ENCODE data around the gene COL9A3.

Gene COL9A3

DNA sequence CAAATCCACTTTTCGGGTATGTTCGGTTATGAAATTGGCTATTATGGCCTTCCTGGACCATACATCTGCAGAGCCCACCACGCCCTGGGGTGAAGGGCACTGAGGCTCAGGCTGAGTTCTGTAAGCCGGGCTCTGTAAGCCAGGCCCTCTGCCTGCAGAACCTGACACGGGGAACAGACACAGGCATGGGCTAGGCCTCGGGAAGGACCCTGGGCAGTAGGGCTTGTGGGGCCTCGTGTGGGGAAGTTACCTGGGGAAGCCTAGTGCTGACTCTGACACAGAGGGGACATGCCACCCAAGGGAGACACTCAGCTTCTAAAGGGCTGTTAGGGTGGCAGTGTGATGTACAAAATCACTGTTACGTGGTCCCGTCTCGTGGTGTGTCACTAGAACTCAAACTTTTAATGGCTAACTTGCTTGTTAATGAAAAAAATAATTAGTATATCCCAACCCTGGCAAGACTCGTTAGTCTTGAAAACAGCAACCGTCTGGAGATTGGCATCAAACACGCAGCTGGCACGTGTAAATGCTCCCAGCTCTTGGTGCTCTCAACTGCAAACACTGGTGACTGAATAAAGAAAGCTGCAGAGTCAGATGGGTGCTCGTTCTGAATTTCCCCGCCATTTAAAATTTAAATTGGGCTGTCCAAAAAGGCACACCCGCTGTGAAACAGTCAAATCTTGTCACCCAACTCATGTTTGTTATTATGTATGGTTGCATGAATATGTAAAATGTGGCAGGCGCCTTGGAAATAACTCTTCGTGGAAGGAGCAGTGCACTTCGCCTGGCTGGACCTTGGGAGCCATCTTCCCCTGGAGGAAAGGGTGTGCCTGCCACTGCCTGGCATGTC lies 68.4 kb downstream of the COL9A3 start:
- Histone ChIP-seq H3K79me2 (peaks cover 2% of the 10 kb centered on the region), H3K27me3 (ENCODE audit: control insufficient read depth, insufficient read depth, low read length) (no peaks in the 10 kb centered on the region), H2AFZ (no peak overlapping the region), H3K9me3 (ENCODE audit: control insufficient read depth, low read length) (no peaks in the 10 kb centered on the region), H3K36me3 (ENCODE audit: control insufficient read depth, insufficient read depth, low read length) (no peaks in the 10 kb centered on the region), H3K4me3 (ENCODE audit: low read depth, low read length) (no peak overlapping the region), H3K4me2 (ENCODE audit: low read length) (no peak overlapping the region), H3K9ac (no peak overlapping the region), H3K27ac (no peak overlapping the region), H3K4me1 (no peaks in the 10 kb centered on the region)
- TF ChIP-seq, protein P1, sequence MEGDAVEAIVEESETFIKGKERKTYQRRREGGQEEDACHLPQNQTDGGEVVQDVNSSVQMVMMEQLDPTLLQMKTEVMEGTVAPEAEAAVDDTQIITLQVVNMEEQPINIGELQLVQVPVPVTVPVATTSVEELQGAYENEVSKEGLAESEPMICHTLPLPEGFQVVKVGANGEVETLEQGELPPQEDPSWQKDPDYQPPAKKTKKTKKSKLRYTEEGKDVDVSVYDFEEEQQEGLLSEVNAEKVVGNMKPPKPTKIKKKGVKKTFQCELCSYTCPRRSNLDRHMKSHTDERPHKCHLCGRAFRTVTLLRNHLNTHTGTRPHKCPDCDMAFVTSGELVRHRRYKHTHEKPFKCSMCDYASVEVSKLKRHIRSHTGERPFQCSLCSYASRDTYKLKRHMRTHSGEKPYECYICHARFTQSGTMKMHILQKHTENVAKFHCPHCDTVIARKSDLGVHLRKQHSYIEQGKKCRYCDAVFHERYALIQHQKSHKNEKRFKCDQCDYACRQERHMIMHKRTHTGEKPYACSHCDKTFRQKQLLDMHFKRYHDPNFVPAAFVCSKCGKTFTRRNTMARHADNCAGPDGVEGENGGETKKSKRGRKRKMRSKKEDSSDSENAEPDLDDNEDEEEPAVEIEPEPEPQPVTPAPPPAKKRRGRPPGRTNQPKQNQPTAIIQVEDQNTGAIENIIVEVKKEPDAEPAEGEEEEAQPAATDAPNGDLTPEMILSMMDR (IDR thresholded peaks at IDR 0.05), result no peak

DNA sequence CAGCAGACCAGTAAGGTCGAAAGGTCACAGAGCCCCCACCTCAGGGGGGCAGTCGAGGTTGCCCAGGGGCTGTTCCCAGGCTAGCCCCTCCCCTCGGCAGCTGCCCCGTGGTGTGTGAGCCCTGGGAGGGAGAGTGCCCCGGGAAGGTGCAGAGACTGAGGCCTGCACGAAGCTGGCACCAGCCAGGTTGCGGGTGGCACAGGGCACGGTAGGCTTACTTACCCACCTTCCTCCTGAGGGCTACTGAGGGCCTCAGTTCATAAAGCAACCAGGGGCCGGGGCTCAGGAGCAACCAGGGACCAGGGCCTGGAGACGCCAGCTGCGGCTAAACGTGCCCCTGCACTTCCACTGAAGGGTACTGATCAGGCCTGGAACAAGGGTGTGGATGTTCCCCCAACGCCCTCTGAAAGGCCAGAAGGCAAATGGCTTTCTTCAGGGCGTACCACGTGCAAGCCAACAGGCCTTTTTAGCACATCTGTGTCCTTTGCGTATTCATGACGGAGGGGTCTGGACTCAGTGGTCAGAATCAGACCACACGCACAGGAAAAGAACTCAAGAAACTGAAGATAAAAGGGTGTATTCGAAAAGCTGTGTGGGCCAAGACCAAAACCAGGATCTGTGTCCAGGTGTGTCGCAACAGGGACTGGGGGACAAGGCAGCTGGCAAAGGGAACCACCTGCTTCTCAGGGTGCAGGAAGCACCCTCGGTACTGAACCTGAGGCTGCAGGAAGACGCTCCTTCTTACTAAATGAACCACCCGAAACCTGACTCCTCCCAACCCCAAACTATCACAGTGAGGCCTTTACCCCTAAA lies 69.3 kb downstream of the COL9A3 start:
- H3K27ac ChIP-seq, result no peak overlapping the region
- no peaks in the 10 kb centered on the region for H3K27me3 ChIP-seq (ENCODE audit: control insufficient read depth, insufficient read depth, low read length)
- no peaks in the 10 kb centered on the region for H3K9me3 ChIP-seq (ENCODE audit: control insufficient read depth, low read length)
- peaks cover 2% of the 10 kb centered on the region for H3K79me2 ChIP-seq
- no peak overlapping the region for H3K4me2 ChIP-seq (ENCODE audit: low read length)
- no peak overlapping the region for H3K9ac ChIP-seq
- no peaks in the 10 kb centered on the region for H3K36me3 ChIP-seq (ENCODE audit: control insufficient read depth, insufficient read depth, low read length)
- no peaks in the 10 kb centered on the region for H3K4me1 ChIP-seq
- TF ChIP-seq, protein P1 (IDR thresholded peaks at IDR 0.05), result no peak
- no peak overlapping the region for H3K4me3 ChIP-seq (ENCODE audit: low read depth, low read length)
- H2AFZ ChIP-seq, result no peak overlapping the region

DNA sequence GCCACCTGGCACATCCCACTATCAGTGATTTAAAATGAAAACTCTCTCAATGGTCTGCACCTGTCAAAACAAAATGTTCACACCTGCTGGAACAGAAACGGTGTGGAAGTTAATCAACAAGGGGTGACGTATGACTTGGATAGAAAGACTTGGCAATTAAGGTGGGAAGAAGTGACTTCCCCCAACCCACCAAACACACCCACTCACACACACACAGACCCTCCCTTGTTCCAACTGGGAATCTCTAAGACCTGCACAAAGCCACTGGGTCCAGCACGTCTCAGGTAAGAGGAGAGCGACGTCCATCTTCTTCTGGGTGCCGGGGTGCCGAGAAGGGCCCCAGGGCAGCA lies 69.8 kb downstream of the COL9A3 start:
- H3K27ac ChIP-seq, result no peak overlapping the region
- no peak overlapping the region for H3K4me2 ChIP-seq (ENCODE audit: low read length)
- no peaks in the 10 kb centered on the region for H3K36me3 ChIP-seq (ENCODE audit: control insufficient read depth, insufficient read depth, low read length)

DNA sequence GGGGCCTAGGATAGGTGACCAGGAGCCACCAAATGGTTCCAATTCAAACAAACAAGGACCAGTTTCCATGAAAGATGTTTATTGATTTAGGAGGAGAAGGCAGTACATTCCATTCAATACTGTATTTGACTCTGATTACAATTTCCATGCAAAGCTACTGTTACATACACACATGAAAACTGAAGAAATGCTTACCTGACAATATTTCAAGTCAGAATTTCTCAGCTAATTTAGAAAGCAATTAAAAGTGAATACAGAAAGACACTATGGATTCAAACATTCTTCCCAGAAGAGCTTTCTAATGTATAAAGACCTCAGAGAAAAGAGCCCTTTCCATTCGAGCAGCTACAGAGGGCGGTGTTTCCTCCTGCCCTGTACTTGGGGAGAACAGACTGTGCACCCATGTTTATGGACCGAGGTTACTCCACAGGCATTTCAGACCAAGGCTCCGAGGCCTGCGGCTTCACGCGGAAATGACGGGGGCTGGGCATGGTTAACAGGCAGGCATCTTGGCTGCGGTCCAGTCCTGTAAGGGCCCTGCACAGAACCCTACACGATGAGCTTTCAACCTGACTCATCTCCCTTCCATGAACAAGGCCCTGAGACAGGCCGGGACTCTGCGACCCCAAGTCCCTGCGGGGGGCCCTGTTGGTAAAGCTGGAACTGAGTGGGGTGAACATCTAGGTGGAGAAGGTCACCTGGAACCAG lies 70.5 kb downstream of the COL9A3 start:
- no peaks in the 10 kb centered on the region for H3K36me3 ChIP-seq (ENCODE audit: control insufficient read depth, insufficient read depth, low read length)
- no peak overlapping the region for H3K9ac ChIP-seq

More for the DNA sequence above, 69.8 kb downstream of the COL9A3 start:
- no peaks in the 10 kb centered on the region for H3K27me3 ChIP-seq (ENCODE audit: control insufficient read depth, insufficient read depth, low read length)
- TF ChIP-seq, protein P1 (IDR thresholded peaks at IDR 0.05), result no peak
- H3K4me1 ChIP-seq, result no peaks in the 10 kb centered on the region
- no peak overlapping the region for H2AFZ ChIP-seq
- H3K79me2 ChIP-seq, result peaks cover 2% of the 10 kb centered on the region
- no peak overlapping the region for H3K9ac ChIP-seq
- no peaks in the 10 kb centered on the region for H3K9me3 ChIP-seq (ENCODE audit: control insufficient read depth, low read length)
- no peak overlapping the region for H3K4me3 ChIP-seq (ENCODE audit: low read depth, low read length)

More for the DNA sequence above, 70.5 kb downstream of the COL9A3 start:
- Histone ChIP-seq H3K9me3 (ENCODE audit: control insufficient read depth, low read length) (no peaks in the 10 kb centered on the region), H3K4me2 (ENCODE audit: low read length) (no peak overlapping the region), H2AFZ (no peak overlapping the region), H3K4me1 (no peaks in the 10 kb centered on the region), H3K4me3 (ENCODE audit: low read depth, low read length) (no peak overlapping the region), H3K27me3 (ENCODE audit: control insufficient read depth, insufficient read depth, low read length) (no peaks in the 10 kb centered on the region), H3K79me2 (peaks cover 2% of the 10 kb centered on the region), H3K27ac (no peak overlapping the region)
- TF ChIP-seq, protein P1 (IDR thresholded peaks at IDR 0.05), result no peak

Measured in parathyroid adenoma (tissue), 2 donors.